ENCODE measurements around the gene SLX4.

Gene SLX4

DNA sequence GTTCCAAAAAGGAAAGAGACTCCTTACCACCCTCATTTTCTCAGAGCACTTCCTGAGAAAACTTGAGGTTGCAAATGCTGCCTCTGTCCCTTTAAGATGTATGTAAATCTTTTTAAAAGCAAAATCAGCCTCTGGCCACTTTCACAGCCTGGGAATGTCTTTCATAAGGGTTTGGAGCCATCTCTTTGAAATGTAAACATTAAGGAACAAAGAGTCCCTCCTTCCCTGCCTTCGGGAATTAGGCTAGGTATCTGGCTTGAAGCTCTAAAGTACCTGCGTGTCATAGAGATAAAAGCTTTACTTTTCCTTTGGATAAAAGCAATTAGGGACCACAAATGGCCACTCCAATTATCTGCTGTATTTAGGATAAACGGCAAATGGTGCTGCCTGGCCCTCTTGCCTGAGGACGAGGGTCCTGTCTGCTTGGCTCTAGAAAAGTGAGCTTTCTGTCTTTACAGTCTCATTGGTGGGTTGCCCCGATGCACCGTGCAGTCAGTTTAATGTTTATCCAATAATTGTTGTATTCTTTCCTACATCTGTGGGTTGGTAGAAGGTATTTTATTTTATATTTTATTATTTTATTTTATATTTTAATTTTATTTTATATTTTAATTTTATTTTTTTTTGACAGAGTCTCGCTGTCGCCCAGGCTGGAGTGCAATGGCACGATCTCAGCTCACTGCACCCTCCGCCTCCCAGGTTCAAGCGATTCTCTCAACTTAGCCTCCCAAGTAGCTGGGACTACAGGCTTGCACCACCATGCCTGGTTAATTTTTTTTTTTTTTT is 58.1 kb downstream of the SLX4 start:
- DNase-seq (ENCODE audit: low spot score): no peak

DNA sequence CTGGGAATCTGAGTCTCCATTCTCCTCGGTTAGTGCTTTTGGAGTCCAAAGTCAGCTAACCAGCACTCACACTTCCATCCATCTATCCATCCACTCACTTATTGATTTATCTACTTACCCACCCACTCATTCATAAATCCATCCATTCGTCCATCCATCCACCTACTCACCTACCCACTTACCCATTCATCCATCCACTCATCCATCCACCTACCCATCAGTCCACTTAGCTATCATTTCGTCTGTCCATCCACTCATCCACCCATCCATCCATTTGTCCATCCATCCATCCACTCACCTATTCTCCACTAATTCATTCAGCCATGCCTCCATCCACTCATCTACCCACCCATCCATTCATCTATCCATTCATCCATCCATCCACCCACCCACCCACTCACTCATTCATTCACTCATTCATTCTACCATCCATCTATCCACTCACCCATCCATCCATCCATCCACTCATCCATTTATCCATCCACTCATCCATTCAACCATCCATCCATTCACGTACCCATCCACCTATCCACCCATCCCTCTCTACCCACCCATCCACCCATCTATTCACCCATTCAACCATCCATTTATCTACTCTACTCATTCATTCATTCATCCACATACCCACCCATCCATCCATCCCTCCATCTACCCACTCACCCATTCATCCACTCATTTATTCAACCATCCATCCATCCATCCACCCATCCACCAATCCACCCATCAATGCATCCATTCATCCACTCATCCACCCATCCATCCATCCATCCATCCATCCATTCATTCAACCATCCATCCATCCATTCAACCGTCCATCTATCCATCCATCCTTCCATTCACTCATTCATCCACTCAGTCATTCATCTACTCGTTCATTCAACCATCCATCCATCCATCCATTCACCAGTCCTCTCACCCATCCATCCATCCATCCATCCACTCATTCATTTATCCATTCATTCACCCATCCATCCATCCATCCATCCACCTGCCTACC is 60.3 kb downstream of the SLX4 start:
- DNase-seq (ENCODE audit: low spot score): no peak

DNA sequence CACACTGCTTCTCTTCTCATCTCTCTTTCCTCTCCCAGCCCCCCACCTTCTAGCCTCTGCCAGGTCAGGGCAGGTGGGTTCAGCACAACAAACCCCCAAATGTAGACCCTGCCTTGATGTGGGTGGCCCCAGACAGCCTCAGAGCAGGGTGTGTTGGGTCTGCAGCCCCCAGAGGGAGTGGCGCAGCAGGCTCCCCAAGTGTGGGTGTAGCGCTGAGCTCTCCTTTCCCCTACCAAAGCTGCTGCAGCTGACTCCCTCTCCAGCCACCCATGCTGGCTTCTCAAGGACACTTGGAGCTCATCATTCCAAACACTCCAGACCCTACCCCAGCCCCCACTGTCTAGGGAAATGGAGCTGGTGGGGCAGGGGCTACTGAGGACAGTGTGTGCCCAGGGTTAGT is 61.5 kb downstream of the SLX4 start:
- DNase-seq (ENCODE audit: low spot score): no peak

DNA sequence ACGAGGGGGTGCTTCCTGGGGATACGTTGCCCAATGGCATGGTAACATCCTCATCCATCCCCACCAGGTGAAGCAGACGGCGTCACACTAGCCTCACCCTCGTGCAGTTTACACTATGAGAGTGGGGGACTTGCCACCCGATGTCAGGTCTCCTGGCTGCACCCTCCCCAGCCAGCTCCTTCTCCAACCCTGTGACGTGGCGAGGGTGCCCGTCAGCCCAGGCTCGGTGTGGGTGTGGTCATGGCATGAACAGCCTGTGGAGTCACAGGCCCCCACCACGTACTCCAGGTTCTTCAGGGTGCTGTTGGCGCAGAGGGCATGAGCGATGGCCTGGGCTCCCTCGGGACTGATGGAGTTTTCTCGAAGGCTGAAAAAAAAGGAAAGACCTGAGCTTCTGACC is 62.5 kb downstream of the SLX4 start:
- DNase-seq (ENCODE audit: low spot score): no peak

DNA sequence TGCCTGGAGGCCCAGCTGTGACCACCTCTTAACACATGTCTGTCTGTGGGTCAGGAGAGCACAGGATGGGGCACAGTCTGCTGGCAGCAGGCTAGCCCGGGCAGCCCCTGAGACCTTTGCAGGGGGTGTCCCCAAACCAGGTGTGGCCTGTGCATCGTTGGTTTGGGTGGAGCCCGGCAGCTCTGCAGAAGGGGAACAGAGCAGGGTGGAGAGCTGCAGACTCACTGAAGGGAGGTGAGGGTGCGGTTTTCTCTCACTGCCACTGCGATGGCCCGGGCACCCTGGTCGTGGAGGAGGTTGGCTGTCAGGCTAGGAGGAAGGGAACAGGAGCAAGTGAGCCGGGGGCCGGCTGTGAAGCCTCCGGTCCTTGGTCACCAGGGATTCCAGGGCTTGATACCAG is 63.0 kb downstream of the SLX4 start:
- no peak for DNase-seq (ENCODE audit: low spot score)

DNA sequence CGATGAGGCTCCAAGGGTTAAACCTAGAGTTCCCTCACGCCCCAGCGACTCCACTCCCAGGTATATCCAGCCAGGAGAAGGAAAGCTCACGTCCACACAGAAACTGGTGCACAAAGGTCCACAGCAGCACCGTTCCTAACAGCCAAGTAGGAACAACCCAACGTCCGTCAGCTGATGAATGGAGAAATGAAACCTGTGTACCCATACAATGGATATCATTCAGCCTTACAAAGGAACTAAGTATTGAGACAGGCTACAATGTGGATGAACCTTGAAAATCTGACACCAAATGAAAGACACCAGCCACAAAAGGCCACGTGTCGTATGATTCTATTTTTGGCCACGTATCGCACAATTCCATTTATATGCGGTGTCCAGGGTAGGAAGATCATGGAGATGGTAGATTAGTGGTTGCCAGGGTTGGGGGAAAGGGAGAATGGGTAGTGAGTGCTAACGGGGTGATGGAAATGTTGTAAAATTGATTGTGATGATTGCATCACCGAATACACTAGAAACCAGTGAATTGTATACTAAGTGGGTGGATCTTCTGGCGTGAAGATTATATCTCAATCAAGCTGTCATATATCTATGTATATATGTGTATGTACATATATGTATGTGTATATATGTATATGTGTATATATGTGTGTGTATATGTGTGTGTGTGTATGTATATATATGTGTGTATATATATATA is 64.3 kb downstream of the SLX4 start:
- DNase-seq (ENCODE audit: low spot score): no peak

DNA sequence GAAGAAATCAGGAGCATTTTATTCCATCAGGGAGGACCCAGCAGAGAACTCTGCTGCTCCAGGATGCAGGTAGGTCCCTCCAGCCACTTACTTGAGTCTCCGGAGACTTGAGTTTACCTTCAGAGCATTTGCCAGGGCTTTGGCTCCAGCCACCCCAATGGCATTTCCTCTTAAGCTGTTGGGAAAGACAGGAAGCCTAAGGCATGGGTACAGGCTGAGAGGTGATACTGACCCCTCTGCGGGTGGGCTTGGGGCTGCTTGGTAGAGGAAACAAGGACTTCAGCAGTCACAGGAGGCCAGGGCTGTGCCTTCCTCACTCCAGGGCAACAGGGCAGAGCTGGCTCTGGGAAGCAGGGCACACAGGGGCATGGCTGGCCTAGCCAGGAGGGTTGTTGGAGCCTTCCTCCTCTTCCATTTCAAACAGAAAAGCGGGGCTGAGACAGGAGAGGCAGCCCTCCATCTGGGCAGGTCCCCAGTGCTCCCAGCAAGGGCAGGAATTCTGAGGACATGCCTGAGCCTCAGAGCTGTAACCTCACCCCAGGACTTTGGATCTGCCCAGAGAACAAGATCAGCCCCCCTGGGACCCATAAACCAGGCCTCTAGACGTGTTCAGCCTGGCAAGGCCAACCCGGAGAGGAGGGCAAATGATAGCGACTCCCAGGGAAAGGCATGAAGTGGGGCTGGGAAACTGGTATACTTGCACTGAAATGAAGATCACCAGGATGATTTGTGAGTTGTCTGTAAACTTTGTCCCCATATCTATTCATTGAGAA is 68.6 kb downstream of the SLX4 start:
- DNase-seq (ENCODE audit: low spot score): no peak

DNA sequence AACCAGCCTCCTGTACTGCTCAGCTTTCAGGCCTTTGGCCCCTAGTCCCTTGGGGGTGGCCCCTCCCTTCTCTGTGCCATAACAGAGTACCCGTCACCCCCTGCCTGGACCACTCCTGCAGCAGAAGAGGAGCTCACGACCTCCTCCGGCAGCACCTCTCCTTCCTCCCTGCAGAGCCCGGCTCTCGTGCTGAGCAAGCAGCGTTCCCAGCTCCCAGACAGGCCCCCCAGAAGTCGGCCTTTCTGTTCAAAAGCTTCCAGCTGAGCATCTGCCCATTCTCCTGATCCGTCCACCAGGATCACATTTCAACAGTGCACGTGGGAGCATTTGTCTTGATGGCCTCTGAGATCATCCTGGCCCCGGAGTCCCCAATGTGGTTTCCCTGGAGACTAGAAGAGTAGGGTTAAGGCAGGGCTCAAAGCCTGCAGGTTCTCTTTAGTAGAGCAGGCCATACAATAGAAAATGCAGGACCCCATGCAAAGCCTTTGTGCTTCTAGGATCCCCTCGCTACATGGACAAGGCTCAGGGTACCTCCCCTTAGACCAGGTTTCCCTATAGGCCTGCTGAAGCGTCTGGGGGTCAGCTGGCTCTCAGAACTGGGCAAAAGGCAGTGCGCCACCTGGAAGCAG is 69.8 kb downstream of the SLX4 start:
- no peak for DNase-seq (ENCODE audit: low spot score)

DNA sequence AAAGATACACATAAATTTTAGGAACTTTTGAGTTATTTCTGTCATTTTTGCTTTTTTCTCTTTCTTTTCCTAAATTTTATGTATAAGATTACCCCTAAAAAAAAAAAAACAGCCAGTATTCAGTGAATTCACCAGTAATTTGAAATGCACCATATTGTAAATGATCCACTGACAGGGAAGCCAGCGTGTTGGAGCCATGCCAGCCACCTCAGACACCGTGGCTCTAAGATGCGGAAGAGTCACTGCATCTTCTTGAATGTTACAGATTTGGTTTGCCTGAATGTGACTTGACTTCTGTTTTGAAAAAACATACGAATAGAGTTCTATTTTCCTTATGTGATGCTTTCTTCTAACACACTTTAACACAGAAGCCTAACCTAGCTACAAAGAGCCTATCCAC is 73.2 kb downstream of the SLX4 start:
- DNase-seq (ENCODE audit: low spot score): no peak

DNA sequence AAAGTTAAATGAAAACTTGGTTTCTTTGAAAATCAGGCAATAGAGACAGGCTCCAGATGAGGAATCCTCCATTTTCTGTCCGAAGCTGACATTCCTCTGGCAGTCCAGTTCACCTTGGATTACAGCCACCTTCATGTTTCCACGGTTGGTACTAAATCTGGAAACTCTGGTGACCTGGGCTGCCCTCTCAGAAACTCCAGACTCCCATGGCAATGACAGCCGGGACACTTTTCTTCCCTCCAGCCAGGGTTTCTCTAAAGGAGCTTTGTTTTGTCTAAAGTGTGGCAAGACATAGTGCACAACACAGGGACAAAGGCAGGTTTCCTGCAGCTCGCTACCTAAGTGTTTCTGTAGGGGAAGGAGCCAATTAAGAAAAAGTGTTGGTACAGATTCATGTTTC is 74.6 kb downstream of the SLX4 start:
- no peak for DNase-seq (ENCODE audit: low spot score)

DNA sequence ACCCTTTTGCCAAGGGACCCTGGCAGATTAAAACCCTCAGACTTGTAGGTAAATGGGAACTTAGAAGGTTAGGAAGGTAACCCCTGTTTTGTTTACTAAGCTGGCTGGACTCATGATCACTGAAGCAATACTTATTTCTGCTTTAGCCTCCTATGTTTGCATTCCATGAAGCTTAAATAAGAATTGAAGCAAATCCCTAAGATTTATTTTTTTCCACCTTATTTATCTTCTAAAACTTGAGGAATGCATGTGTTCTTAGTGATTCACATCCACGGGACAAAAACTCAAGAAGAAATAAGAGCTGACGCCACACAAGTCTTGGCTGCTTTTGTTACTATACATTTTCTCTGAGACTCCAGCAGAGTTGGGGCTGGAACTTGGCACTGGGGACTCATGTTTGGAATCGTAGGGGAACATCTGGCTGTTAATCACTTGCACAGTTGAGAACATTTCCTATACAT is 75.1 kb downstream of the SLX4 start:
- no peak for DNase-seq (ENCODE audit: low spot score)

DNA sequence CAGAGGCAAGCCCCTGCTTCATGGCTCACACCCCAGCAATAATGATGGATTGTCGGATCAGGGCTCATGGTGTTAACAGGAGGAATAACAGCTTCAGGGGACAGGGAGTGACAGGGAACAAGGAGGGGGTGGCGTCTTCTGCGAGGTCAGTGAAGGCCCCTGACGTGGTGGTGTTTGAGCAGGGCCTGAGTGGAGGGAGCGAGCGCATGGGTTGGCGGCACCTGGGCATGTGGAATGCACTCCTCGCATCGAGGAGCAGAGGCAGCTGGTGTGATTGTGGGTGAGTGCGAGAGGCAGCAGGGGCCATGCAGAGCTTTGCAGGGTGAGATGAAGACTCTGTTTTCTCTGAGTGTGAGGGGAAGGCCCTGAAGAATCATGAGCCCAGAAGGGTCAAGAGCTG is 77.3 kb downstream of the SLX4 start:
- DNase-seq (ENCODE audit: low spot score): no peak

DNA sequence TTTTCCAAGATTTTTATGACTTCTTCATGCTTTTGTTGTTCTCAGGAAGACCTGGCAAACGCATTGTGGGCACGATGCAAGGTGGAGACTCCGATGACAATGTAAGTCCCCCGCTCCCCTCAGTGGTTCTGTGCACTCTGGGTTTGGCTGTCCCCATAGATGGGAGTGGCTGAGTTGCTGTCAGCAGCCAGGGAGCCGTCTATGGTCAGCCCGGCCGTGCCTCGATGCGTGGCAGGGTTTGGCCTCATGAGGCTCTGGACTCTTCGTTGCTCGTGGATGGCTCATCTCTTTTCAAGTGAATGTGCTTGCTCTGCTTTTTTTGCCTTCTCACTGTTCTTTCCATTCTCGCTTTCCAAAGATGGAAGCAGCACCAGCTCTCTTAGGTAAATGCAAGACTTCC is 78.7 kb downstream of the SLX4 start:
- no peak for DNase-seq (ENCODE audit: low spot score)

Data from D341Med (cell line).